NCI-H187 treated with DMSO at 0.1 percent for 48 hours (cell line): Measurements from ENCODE around the gene SAMD4A.

Experiments used
- DNase-seq: peaks from one replicate; lab custom pipeline; 2025; lab: John Stamatoyannopoulos, UW

The SAMD4A gene

GRCh38 chr14:54632452-54632851 lies 65.5 kb downstream of the SAMD4A start:
- DNase-seq, result no peak

DNA sequence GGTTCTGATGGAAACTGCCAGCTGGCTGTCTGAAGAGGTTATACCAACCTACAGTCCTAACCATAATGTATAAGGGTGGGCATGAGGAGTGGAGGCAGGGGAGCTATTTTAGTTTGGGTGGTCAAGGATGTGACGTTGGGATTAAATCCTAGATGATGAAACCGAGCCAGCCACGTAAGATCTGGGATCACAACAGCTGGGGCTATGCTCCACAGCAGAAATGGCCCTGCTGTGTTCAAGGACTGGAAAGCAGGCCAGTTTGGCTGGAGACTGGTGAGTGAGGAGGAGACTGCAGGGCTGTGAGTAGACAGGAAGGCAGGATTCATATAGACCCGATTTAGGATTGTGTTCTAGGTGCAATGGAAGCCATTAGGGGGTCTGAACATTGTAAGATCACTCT lies 66.1 kb downstream of the SAMD4A start:
- no peak for DNase-seq

GRCh38 chr14:54637270-54638134 lies 70.6 kb downstream of the SAMD4A start:
- no peak for DNase-seq

DNA sequence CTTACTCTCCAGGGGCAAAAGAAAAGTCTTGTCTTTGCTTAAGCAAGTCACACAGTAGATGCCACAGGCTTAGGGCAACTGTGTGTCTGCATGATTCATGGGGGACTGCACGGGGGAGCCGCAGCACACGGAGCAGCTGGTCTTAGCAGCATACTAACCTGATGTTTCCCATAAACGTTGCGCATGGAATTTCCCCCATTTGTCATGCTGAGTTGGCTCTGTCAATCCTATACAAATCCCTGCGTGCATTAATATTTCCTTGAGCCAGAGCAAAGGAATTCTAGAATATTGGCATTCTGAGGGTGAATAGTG lies 71.2 kb downstream of the SAMD4A start:
- no peak for DNase-seq

DNA sequence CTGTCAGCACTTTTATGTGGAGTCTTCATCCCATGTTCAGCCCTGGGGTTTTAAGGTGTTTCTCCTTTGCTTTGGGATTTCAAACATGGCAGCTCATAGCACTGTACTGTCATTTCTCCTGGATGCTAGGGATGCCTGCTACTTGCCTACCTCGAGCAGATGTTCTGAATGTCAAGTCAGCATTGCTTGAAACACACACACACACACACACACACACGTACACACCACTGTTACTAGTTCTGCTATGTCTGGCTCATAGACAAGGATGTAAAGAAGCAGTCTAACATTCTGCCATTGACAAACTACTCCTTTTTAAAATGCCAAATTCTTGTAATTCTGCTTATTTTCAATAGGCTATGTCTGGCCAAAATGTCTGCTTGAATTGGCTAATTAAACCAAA lies 72.7 kb downstream of the SAMD4A start:
- no peak for DNase-seq

DNA sequence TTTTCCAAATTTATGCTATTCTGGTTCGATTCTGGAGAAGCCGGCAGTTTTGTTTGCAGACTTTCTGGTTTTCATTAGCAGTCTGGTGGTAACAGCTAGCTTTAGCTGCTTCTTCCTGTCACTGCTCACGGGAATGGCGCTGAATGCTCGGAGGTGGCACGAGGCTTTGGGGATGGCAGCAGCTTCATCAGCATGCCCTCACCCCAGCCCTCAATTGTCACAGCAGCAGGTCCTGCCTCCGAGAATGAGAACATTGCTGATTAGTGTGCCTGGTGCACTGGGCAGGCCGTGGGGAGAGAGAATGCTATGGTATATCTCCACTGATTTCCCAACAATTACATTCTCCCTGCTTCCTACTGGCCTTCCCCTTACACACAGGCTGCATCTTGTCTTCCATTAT lies 73.6 kb downstream of the SAMD4A start:
- DNase-seq, result no peak

DNA sequence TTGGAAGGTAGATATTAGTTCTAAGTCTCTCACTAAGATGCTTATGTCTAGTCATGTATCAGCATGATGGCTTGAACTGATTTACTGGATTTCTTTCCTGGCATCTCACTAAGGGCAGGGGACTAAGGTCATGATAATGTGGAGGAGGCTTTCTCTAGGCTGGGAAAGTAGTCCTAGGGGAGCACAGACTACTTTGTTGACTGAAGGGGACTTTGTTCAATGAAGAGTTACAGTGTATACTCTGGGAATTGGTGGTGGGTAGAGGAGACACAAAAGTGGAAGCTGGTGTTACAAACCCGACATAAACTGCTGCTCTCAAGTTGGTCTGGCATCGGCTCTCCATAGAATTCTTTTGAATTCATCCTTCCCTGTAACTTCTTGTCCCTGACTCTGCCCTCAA lies 75.2 kb downstream of the SAMD4A start:
- no peak for DNase-seq

DNA sequence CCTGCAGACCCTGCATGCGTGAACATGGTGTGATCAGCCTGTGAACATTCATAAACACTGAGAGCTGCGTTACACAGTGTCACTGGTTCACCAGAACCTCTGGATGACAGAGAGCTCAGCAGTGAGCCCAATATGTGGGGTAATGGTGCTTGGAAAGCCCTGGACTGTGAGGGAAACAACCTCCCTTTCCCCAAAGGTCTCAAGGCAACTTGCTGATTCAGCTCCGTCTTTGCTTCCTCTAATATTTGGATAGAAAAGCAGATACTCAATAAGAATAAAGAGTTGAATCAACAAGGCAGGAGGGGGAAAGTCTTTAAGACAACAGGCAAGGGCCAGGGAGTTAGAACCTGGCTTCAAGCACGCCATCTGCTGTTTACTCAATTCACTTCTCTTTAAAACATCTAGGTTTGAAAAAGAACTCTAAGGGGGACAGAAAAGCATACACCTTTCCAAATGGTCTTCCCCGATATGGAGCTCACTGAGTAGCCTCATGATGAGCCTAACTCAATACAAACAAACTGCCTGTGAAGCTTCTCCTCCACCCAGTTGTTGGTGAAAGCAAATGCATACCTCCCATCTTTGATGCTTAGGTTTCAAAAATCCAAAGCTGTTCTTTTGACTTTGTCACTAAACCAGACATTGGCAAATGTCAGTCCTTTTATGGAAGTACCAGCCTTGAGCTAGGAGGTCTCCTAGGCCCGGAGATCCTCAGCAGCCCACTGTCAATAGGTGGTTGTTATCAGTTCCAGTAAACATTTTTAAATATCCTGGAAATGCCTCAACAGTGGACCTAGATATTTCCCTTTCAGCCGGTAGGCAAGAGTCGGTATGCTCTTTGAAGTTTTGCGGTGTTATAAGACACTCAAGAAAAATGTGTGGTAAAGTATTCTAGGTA lies 76.1 kb downstream of the SAMD4A start:
- DNase-seq, result no peak

- no peak for DNase-seq
Measured at GRCh38 chr14:54643696-54644176, 76.8 kb downstream of the SAMD4A start.

DNA sequence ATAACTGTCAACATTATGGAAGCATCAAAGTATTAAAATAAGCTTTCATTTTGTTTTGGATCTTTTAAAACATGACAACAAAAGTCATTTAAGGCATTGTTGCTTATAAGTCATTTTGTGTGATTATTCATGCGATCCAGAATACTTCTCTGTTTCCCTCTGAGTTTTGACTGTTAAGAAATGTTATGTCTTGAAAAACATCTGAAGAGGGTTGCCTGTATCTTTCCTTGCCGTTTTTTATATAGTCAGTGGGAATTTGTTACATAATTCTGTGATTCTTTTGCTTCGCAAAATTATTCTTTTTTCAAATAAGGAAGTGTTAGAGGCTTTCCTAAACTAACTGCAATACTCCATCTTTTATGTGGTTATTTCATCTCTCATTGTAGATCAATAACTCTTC lies 78.7 kb downstream of the SAMD4A start:
- no peak for DNase-seq

DNA sequence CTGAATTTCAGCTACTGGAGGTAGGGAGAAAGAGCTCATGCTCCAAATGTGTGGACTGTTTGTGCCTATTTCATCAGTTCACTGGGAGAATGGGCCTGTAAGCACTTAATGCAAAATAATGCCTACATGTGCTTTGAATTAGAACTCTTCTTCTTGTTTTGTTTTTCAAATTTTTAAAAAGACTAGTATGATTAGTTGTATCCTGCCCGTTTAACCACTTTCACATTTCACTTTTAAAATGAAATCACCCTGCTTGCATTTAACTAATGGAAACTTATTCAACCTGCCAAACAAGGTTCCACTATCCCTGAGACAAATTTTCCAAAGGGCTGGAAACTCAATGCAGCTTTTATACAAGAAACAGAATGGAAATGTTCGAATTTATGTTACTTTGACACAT lies 79.7 kb downstream of the SAMD4A start:
- DNase-seq, result no peak

- DNase-seq, result no peak
Measured at GRCh38 chr14:54647378-54647777, 80.5 kb downstream of the SAMD4A start.

- no peak for DNase-seq
Measured at GRCh38 chr14:54649056-54649455, 82.1 kb downstream of the SAMD4A start.

- no peak for DNase-seq
Measured at GRCh38 chr14:54650331-54650958, 83.5 kb downstream of the SAMD4A start.

DNA sequence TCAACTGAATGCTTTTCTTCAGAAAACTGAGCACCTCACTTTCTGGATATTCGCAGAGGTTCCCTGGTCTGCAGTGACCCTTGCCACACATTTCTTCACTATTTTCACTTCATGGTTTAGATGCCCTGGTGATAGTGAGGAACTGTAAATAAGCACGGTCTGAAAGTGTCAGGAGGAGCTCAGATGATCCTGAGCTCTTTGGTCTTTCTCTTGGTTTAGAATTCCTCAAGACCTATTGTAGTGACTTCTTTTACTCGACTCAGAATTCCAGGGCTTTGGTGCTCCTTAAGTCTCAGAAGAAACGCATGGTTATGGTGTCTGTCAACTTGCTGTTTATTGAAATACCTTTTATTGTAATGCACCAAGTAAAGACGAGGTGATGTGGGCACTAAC lies 84.0 kb downstream of the SAMD4A start:
- no peak for DNase-seq

DNA sequence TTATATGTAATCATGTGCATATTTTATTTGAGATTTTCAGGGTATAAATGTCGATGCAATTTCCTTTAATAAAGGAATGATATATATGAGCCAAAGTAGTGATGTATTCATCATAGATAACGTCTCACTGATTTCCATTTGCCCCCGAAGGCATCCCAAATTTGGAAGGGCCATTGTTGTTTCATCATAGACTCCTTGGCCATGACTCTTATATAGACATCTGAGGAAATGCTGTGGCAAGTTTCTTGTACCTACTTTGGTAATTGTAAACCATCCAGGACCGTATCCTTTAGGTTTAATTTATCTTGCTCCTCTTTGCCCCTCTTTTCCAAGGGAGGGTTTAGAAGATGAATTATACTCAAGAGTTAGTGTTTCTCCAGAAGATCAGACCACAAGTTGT lies 84.7 kb downstream of the SAMD4A start:
- no peak for DNase-seq

- DNase-seq, result no peak
Measured at GRCh38 chr14:54652188-54652587, 85.3 kb downstream of the SAMD4A start.

DNA sequence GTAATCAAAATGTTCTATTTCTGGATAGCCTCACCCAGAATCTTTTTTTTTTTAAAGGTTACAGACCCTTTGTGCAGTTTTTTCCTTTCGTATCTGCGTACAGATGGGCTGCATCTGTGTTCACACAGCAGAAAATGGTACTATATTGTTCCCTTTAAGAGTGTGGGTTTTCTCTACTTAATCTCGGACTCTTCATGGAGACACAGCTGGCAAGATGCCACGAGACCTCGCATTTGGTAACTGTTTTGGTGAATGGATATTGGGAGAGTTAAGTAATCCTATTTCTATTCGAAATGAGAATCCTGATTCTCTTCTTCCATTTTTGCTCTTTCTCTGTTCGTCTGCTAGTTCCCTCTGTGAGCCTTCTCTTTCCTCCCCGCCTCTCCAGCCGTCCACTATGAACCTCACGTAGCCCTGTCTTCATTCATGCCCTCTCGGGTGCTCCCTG lies 85.7 kb downstream of the SAMD4A start:
- no peak for DNase-seq

DNA sequence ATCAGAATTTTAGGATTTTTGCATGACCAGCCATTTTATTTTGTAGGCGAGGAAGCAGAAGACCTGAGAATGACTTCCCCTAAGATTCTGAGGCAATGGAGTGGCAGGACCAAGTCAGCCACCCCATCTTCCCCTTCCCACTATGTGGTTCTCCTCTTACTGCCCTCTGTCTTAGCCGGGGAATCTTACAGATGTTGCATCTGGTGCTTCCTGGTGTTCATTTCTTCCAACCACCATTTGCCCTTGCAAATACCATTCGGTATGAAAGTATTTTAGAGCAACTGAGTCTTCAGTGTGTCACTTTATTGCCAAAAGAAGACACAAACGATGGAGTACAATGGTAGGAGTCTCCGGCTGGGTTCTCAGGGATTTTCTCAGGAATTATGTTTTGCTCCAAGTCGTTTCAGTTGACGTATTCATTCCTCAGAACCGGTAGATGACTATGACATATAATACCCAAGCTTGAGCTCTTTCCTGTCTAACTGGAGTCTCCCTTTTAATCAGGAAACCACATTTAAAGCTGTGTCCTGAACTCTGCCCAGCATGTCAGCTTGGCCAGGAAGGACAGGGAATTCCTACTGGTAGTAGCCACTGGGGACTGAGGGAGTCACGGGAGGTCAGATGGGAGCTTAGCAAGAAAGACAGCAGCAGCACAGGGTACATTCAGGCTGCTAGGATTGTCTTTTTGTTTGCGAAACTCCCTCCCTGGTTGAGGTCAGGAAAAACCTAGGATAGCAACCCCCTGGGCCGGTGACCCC lies 87.0 kb downstream of the SAMD4A start:
- DNase-seq, result no peak

DNA sequence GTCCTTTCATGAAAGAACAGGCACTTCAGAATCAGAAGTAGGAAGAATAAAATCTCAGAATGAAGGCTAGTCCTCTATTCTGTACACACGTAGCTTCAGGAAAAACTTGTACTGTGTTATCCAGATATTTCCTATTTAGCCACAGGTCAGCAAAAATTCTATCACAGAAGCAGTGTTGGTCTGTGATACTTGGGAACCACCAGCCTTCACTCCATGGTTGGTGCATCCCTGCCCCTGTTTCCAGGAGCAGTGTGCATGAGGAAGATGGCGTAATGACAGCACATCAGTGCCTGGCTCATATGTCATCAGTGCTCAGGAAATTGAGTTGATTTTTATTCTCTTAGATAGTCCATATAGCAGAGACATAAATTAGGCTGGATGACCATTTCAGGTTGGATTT lies 87.7 kb downstream of the SAMD4A start:
- no peak for DNase-seq

DNA sequence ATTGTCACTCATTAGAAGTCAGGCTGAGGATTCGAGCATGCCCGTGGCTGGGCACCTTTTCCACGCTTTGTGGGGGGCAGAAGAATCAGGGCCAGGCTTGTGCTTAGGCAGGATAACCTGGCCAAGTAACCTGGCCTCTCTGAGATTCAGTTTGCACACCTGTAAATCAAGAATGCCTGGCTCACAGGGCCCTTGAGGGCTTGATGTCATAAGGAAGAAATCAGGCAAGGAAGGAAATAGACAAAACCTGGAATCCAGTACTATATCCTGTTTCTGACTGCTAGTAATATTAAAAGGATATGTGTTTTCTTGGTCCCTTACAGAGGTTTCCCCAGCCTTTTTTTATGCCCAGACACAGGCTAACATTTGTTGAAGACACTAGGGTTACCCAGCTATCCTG lies 91.9 kb downstream of the SAMD4A start:
- no peak for DNase-seq

GRCh38 chr14:54659365-54659764 lies 92.4 kb downstream of the SAMD4A start:
- no peak for DNase-seq
